ENCODE measurements around the gene TCAP. TPM values are rescaled to one million over a fixed set of nuclear protein-coding genes. Genes with fewer than 3 reads are reported as not detected.

Gene TCAP, protein sequence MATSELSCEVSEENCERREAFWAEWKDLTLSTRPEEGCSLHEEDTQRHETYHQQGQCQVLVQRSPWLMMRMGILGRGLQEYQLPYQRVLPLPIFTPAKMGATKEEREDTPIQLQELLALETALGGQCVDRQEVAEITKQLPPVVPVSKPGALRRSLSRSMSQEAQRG
- total RNA-seq = 0.49 TPM

DNA sequence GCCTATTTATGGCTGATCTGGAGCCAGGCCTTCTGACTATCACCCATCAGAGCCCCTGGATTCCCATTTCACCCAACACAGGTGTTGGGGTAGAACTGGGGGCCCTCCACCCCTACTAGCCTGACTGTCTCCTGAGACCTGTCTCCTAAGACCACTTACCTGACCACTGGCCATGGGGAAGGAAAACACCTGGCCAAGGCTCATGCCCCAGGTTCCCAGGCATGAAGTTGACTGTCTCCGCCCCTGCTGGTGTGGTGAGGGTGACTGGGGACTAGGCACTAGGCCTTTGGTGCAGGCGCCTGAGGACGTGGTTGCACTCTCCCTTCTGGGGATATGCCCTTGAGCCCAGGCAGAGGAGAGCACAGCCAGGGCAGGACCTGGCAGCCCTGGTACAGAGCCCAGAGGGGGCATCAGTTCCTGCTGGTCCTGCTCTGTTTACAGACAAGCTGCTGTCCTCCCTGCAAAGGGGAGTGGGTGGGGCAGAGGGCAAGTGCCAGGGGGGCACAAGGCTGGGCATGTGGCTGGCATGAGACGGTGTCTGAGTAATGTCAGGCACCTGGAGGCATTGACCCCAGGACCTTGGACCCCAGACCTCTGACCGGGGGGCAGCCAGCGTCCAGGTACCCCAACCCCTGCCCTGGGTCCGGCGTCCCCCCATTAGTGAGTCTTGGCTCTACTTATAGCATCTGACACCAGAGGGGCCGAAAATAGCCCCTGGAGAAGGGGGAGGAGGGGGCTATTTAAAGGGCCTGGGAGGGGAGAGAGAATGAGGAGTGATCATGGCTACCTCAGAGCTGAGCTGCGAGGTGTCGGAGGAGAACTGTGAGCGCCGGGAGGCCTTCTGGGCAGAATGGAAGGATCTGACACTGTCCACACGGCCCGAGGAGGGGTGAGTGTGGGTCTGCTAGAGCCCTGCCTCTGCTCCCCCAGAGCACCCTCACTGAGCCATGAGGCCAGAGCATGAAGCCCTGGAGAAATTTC is at the start of gene TCAP:
TCAP (plus strand) TSS at position 769 of the 981 bp plus-strand sequence; CDS start at position 780, 11 bp downstream.
- DNase-seq (ENCODE audit: extremely low spot score in 2 of 2) = no peak
- H3K4me1 ChIP-seq = peaks cover 77% of the 10 kb centered on the region
- no peak for TF ChIP-seq POLR2AphosphoS5 (IDR thresholded peaks at IDR 0.05; ENCODE audit: insufficient read depth in 1 of 2, low read depth in 1 of 2)
- TF ChIP-seq, protein P1, sequence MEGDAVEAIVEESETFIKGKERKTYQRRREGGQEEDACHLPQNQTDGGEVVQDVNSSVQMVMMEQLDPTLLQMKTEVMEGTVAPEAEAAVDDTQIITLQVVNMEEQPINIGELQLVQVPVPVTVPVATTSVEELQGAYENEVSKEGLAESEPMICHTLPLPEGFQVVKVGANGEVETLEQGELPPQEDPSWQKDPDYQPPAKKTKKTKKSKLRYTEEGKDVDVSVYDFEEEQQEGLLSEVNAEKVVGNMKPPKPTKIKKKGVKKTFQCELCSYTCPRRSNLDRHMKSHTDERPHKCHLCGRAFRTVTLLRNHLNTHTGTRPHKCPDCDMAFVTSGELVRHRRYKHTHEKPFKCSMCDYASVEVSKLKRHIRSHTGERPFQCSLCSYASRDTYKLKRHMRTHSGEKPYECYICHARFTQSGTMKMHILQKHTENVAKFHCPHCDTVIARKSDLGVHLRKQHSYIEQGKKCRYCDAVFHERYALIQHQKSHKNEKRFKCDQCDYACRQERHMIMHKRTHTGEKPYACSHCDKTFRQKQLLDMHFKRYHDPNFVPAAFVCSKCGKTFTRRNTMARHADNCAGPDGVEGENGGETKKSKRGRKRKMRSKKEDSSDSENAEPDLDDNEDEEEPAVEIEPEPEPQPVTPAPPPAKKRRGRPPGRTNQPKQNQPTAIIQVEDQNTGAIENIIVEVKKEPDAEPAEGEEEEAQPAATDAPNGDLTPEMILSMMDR (IDR thresholded peaks at IDR 0.05) = no peak
- no peak for TF ChIP-seq POLR2A (IDR thresholded peaks at IDR 0.05)
- no peaks in the 10 kb centered on the region for H3K27me3 ChIP-seq
- H3K27ac ChIP-seq = peak within 1 kb of the TSS; percentile 54
- H3K4me3 ChIP-seq = no peak within 1 kb of the TSS
- intact Hi-C loops (cut with DNase I) = loop anchor here (5.0 kb wide), 1 partner anchor 33 kb away; no protein-coding TSS in a partner anchor
- H3K36me3 ChIP-seq = peaks cover 0 to 23% of the 10 kb centered on the region in 2 donors
- no peaks in the 10 kb centered on the region for H3K9me3 ChIP-seq

DNA sequence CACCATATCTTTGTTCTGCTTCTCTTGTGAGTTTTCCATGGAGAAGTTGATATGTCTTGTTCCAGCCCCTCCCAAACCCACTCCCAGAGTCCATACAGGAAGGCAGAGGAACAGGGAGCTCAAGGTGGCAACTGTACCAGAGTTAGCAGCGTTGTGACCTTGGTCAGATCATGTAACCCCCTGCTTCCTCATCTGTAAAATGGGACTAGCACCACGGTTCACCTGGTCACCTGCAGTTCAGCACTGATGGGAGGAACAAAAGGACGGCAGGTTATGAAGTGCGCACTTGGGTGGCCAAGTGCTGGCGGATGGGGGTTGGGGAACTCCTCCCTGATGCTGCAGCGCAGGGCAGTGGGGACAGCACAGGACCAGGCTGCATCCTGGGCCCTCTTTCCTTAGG is 49.7 kb upstream of the TCAP start:
- no peaks in the 10 kb centered on the region for H3K27me3 ChIP-seq
- intact Hi-C loops (cut with DNase I) = no loop called here
- no peaks in the 10 kb centered on the region for H3K9me3 ChIP-seq

DNA sequence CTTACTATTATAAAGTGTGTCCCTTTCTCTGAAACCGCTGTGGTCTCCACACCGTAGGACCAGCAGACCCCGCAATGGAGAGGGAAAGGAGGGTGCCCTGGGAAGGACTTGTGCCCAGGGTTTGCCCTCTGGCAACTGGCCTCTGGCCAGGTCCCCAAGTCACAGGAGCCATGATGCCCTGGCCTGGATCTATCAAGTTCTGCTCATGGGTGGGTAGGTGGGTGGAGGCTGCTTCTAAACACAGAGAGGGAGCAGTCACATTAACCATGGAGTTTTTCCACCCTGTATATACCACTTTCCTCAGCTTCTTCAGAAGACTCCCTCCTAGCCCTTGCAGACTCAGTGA is 48.1 kb upstream of the TCAP start:
- H3K36me3 ChIP-seq = no peaks in the 10 kb centered on the region
- H3K4me1 ChIP-seq = peaks cover 14% of the 10 kb centered on the region
- H3K27ac ChIP-seq = no peak overlapping the region
- no peaks in the 10 kb centered on the region for H3K27me3 ChIP-seq
- TF ChIP-seq, protein P1 (IDR thresholded peaks at IDR 0.05) = no peak
- TF ChIP-seq POLR2AphosphoS5 (IDR thresholded peaks at IDR 0.05; ENCODE audit: insufficient read depth in 1 of 2, low read depth in 1 of 2) (no peak), POLR2A (IDR thresholded peaks at IDR 0.05) (no peak)
- intact Hi-C loops (cut with DNase I) = no loop called here
- H3K9me3 ChIP-seq = no peaks in the 10 kb centered on the region
- DNase-seq (ENCODE audit: extremely low spot score in 2 of 2) = no peak
- peak overlapping the region; percentile 50 to 73 for H3K4me3 ChIP-seq

More for the DNA sequence above, 49.7 kb upstream of the TCAP start:
- Histone ChIP-seq H3K36me3 (no peaks in the 10 kb centered on the region), H3K27ac (no peak overlapping the region), H3K4me3 (no peak overlapping the region), H3K4me1 (peaks cover 14% of the 10 kb centered on the region)
- no peak for DNase-seq (ENCODE audit: extremely low spot score in 2 of 2)
- TF ChIP-seq POLR2AphosphoS5 (IDR thresholded peaks at IDR 0.05; ENCODE audit: insufficient read depth in 1 of 2, low read depth in 1 of 2) = no peak
- no peak for TF ChIP-seq POLR2A (IDR thresholded peaks at IDR 0.05)
- TF ChIP-seq, protein P1 (IDR thresholded peaks at IDR 0.05) = no peak

DNA sequence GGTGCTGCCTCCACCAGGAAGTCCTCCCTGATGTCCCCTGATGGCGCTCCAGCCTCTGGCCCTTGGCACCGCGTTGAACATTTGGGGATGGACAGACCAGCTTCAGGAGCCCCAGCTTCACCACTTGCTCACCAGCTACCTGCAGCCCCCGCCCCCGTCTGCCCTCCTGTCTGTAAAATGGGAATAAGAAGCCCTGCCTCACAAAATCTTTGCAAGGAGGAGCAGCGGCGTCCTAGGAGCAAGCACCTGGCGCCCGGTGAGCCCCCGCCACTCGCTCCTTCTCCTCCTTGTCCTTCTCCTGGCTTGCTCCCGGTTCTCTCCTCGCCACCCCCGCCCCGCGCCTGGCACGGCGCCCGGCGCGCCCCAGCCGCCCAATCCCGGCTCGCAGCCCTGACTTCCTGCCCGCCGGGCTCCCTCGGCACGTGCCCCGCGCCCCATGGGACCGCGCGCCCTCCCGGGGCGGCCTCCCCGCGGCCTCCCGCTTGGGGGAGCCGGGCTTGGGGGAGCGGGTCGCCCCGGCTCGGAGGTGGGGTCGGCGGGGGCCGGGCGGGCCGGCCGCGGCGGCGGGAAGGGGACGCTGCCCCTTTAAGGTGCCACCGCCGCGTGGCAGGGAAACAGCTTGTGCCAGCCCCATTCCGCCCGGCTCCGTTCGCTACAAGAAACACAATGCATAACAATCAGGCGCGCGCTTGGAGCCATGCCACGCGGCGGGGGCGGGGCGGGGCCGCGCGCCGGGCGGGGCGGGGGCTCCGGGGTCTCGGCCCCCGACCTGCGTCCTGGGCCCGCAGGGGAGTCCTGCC is 47.5 kb upstream of the TCAP start:
- no peaks in the 10 kb centered on the region for H3K36me3 ChIP-seq
- H3K4me1 ChIP-seq = peaks cover 14% of the 10 kb centered on the region
- H3K4me3 ChIP-seq = peak overlapping the region; percentile 50 to 73
- TF ChIP-seq POLR2A (IDR thresholded peaks at IDR 0.05) (no peak), POLR2AphosphoS5 (IDR thresholded peaks at IDR 0.05; ENCODE audit: insufficient read depth in 1 of 2, low read depth in 1 of 2) (no peak)
- TF ChIP-seq, protein P1 (IDR thresholded peaks at IDR 0.05) = no peak
- no peak overlapping the region for H3K27ac ChIP-seq
- intact Hi-C loops (cut with DNase I) = no loop called here
- no peaks in the 10 kb centered on the region for H3K27me3 ChIP-seq
- DNase-seq (ENCODE audit: extremely low spot score in 2 of 2) = no peak
- H3K9me3 ChIP-seq = no peaks in the 10 kb centered on the region

Measured in vagina (tissue), 2 donors.